Testis (tissue), 3 donors: ENCODE measurements around the gene RUSF1. TPM values are rescaled to one million over a fixed set of nuclear protein-coding genes. Genes with fewer than 3 reads are reported as not detected.

ENCODE experiments used
- DNase-seq: peaks from one replicate; pipeline ENCODE4 v3.0.0-alpha.2; 2019
- H3K27ac ChIP-seq, 2 donors: fragments of 200-600 bp; sonication (generic); one replicate each; pipeline ENCODE4 v1.5.1; 2019
- H3K27me3 ChIP-seq: fragments of 200-600 bp; sonication (generic); one replicate; pipeline ENCODE4 v1.5.1; 2019
- H3K36me3 ChIP-seq: fragments of 200-600 bp; sonication (generic); one replicate; pipeline ENCODE4 v1.5.1; 2017; ENCODE audit warnings: low read depth; ENCODE audit errors: missing control alignments
- H3K4me1 ChIP-seq: fragments of 200-600 bp; sonication (generic); one replicate; pipeline ENCODE4 v1.5.1; 2019
- H3K4me3 ChIP-seq, 2 donors: fragments of 200-600 bp; sonication (generic); one replicate each; pipeline ENCODE4 v1.5.1; 2017 to 2019
- H3K9me3 ChIP-seq: fragments of 200-600 bp; sonication (generic); one replicate; pipeline ENCODE4 v1.5.1; 2017
- CTCF ChIP-seq, 3 experiments: fragments of 450-650 bp in 2 of 3; fragments of 200-600 bp in 1 of 3; sonication (generic) in 1 of 3; IDR thresholded peaks; one replicate each; pipeline ENCODE4 v1.5.1; 2016 to 2019; ENCODE audit warnings: antibody characterized with exemption in 3 of 3, mild to moderate bottlenecking in 2 of 3, moderate library complexity in 1 of 3
- POLR2A ChIP-seq: fragments of 450-650 bp; IDR thresholded peaks from one replicate; pipeline ENCODE4 v1.6.1; 2017; ENCODE audit warnings: antibody characterized with exemption, mild to moderate bottlenecking, moderate library complexity
- WGBS, 2 donors: methylation state at CpG; one replicate each; pipeline ENCODE4 v1.1.5; 2018; 5-methylcytosine and 5-hydroxymethylcytosine counted together
- intact Hi-C: fragments of 100-400 bp; cut with DNase I; formaldehyde crosslinking; loops from one replicate; pipeline ENCODE4 v1.15.1; 2023; ENCODE audit warnings: low total_unique reads
- polyA plus RNA-seq: library from polyadenylated mRNA; stranded (reverse); fragments of 350-450 nt; fragmentation: Illumina TruSeq; extraction: RNeasy Lipid Tissue Mini Kit (QIAGEN cat#74804); gene quantifications from one replicate; pipeline ENCODE4 v1.2.3, GENCODE V29; 2014; ENCODE audit warnings: low read depth, low replicate concordance; ENCODE audit not compliant: insufficient read depth
- total RNA-seq, 2 donors: library from RNA; depleted of rRNA; stranded (reverse); fragments of >200 nt; gene quantifications; one replicate each; pipeline ENCODE4 v1.2.3, GENCODE V29; 2016

Gene RUSF1
- total and polyA plus RNA-seq, 3 donors from 2014 or later = 75.8 to 124 (median 102) TPM

GRCh38 chr16:31456988-31457360 lies 51.2 kb downstream of the RUSF1 start:
- H3K4me3 ChIP-seq = no peak overlapping the region

GRCh38 chr16:31455601-31456314 lies 52.4 kb downstream of the RUSF1 start:
- peak in 1 of 3 experiments; percentile 17 for TF ChIP-seq CTCF (IDR thresholded peaks at IDR 0.05)
- TF ChIP-seq POLR2A = no peak
- WGBS, 2 donors = 64 to 74% methylated on average over 17 of the region's 17 CpGs
- Histone ChIP-seq H3K27ac (no peak overlapping the region), H3K36me3 (no peaks in the 10 kb centered on the region), H3K27me3 (no peaks in the 10 kb centered on the region), H3K4me3 (no peak overlapping the region), H3K4me1 (peaks cover 54% of the 10 kb centered on the region), H3K9me3 (no peaks in the 10 kb centered on the region)
- DNase-seq = peak; percentile 24
- intact Hi-C loops = no loop called here

More at GRCh38 chr16:31456988-31457360, 51.2 kb downstream of the RUSF1 start:
- intact Hi-C loops = no loop called here
- DNase-seq = no peak
- WGBS, 2 donors = 51 to 62% methylated on average over 8 of the region's 8 CpGs
- peaks cover 54% of the 10 kb centered on the region for H3K4me1 ChIP-seq
- H3K27me3 ChIP-seq = no peaks in the 10 kb centered on the region
- TF ChIP-seq POLR2A (no peak), CTCF (IDR thresholded peaks at IDR 0.05) (no peak)
- H3K36me3 ChIP-seq = no peaks in the 10 kb centered on the region
- no peak overlapping the region for H3K27ac ChIP-seq
- H3K9me3 ChIP-seq = no peaks in the 10 kb centered on the region

GRCh38 chr16:31453255-31454204 lies 54.7 kb downstream of the RUSF1 start:
- Histone ChIP-seq H3K36me3 (no peaks in the 10 kb centered on the region), H3K9me3 (no peaks in the 10 kb centered on the region), H3K4me3 (no peak overlapping the region), H3K4me1 (peaks cover 46% of the 10 kb centered on the region), H3K27me3 (no peaks in the 10 kb centered on the region), H3K27ac (peak overlapping the region; percentile 41 to 78)
- DNase-seq = peak; percentile 37
- TF ChIP-seq POLR2A = no peak
- no peak for TF ChIP-seq CTCF (IDR thresholded peaks at IDR 0.05)
- intact Hi-C loops = no loop called here
- WGBS, 2 donors = 40 to 48% methylated on average over 13 to 20 of the region's 20 CpGs

- Histone ChIP-seq H3K9me3 (no peaks in the 10 kb centered on the region), H3K36me3 (no peaks in the 10 kb centered on the region), H3K27ac (peak overlapping the region in 1 of 2 donors; percentile 78), H3K4me1 (peaks cover 40% of the 10 kb centered on the region), H3K4me3 (no peak overlapping the region), H3K27me3 (no peaks in the 10 kb centered on the region)
- intact Hi-C loops = no loop called here
- 38 to 41% methylated on average over 3 of the region's 3 CpGs for WGBS, 2 donors
- peak; percentile 40 for DNase-seq
- TF ChIP-seq POLR2A (no peak), CTCF (IDR thresholded peaks at IDR 0.05) (no peak)
These were observed 55.5 kb downstream of the RUSF1 start for GRCh38 chr16:31452631-31453106.
